ENCODE measurements around the gene ATPAF2. TPM values are rescaled to one million over a fixed set of nuclear protein-coding genes. Genes with fewer than 3 reads are reported as not detected.

ATPAF2 gene
- total and polyA plus RNA-seq, 10 of the 15 experiments (the other 5 are each of a cell fraction or from before 2014, with no cell fraction given): 6.5 to 33.0 (median 26.5) TPM

DNA sequence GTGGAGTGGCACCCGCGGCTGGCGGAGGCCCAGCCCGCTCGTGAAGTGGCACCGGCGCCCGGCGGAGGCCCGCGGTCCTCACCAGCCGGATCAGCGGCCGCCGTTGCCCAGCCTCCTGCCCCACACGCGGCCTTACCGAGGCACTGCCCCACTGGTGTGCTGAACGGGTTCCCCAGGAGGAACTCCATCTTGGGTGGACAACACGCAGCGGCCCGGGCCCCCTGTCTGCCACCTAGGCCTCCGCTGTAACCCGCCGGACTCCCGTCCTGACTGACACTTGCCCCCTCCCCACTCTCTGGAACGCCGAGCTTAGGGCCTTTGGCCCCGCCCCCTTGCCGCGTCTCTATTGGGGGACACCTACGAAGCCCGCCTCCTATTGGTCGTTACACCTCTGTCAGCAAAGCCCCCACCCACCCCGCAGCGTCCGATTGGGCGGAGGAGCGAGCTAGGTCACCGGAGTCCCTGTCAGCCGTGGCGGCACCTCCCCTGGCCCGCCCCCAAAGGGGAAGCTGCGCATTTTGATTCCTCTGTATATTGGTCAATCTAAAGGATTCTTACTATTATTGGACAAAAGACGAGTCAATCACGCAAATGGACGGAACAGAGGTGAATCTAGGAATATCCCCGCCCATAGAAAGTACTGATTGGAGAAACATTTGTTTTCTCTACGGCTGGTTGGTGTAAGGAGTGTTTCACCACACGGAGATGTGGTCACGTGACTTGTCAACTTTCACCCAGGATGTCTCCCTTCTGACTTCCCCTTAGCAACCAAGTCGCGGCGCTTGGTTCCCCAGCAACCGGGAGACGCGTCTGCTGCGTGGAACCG lies 66.6 kb downstream of the ATPAF2 start, which contains the start of the genes DRC3 and TOM1L2 (continued):
- no peak for TF ChIP-seq BRCA1 (IDR thresholded peaks at IDR 0.05; ENCODE audit: low read depth, low read length)
- TF ChIP-seq PML (IDR thresholded peaks at IDR 0.05; ENCODE audit: low read length): no peak
- TF ChIP-seq SMARCA5 (IDR thresholded peaks at IDR 0.05): no peak
- no peak for TF ChIP-seq IRF4 (IDR thresholded peaks at IDR 0.05; ENCODE audit: low read depth, low read length)
- no peak for TF ChIP-seq ZBED1 (IDR thresholded peaks at IDR 0.05; ENCODE audit: borderline replicate concordance)
- TF ChIP-seq, protein P1, sequence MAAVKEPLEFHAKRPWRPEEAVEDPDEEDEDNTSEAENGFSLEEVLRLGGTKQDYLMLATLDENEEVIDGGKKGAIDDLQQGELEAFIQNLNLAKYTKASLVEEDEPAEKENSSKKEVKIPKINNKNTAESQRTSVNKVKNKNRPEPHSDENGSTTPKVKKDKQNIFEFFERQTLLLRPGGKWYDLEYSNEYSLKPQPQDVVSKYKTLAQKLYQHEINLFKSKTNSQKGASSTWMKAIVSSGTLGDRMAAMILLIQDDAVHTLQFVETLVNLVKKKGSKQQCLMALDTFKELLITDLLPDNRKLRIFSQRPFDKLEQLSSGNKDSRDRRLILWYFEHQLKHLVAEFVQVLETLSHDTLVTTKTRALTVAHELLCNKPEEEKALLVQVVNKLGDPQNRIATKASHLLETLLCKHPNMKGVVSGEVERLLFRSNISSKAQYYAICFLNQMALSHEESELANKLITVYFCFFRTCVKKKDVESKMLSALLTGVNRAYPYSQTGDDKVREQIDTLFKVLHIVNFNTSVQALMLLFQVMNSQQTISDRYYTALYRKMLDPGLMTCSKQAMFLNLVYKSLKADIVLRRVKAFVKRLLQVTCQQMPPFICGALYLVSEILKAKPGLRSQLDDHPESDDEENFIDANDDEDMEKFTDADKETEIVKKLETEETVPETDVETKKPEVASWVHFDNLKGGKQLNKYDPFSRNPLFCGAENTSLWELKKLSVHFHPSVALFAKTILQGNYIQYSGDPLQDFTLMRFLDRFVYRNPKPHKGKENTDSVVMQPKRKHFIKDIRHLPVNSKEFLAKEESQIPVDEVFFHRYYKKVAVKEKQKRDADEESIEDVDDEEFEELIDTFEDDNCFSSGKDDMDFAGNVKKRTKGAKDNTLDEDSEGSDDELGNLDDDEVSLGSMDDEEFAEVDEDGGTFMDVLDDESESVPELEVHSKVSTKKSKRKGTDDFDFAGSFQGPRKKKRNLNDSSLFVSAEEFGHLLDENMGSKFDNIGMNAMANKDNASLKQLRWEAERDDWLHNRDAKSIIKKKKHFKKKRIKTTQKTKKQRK (IDR thresholded peaks at IDR 0.05; ENCODE audit: low read depth, low read length): peak; percentile 100
- no peak for TF ChIP-seq SRF (IDR thresholded peaks at IDR 0.05; ENCODE audit: low read depth in 2 of 2, low read length in 2 of 2)
- no peak for TF ChIP-seq EED (IDR thresholded peaks at IDR 0.05; ENCODE audit: low read depth)
- TF ChIP-seq, protein P2, sequence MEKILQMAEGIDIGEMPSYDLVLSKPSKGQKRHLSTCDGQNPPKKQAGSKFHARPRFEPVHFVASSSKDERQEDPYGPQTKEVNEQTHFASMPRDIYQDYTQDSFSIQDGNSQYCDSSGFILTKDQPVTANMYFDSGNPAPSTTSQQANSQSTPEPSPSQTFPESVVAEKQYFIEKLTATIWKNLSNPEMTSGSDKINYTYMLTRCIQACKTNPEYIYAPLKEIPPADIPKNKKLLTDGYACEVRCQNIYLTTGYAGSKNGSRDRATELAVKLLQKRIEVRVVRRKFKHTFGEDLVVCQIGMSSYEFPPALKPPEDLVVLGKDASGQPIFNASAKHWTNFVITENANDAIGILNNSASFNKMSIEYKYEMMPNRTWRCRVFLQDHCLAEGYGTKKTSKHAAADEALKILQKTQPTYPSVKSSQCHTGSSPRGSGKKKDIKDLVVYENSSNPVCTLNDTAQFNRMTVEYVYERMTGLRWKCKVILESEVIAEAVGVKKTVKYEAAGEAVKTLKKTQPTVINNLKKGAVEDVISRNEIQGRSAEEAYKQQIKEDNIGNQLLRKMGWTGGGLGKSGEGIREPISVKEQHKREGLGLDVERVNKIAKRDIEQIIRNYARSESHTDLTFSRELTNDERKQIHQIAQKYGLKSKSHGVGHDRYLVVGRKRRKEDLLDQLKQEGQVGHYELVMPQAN (conservative IDR thresholded peaks at IDR 0.05): peak; percentile 90
- TF ChIP-seq CHD4 (IDR thresholded peaks at IDR 0.05): no peak
- TF ChIP-seq, protein P3, sequence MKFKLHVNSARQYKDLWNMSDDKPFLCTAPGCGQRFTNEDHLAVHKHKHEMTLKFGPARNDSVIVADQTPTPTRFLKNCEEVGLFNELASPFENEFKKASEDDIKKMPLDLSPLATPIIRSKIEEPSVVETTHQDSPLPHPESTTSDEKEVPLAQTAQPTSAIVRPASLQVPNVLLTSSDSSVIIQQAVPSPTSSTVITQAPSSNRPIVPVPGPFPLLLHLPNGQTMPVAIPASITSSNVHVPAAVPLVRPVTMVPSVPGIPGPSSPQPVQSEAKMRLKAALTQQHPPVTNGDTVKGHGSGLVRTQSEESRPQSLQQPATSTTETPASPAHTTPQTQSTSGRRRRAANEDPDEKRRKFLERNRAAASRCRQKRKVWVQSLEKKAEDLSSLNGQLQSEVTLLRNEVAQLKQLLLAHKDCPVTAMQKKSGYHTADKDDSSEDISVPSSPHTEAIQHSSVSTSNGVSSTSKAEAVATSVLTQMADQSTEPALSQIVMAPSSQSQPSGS (IDR thresholded peaks at IDR 0.05; ENCODE audit: low read length): no peak
- peak in 1 of 2 experiments; percentile 73; a peak in 2 of 4 replicates for TF ChIP-seq IKZF2 (IDR thresholded peaks at IDR 0.05)
- TF ChIP-seq, protein P4, sequence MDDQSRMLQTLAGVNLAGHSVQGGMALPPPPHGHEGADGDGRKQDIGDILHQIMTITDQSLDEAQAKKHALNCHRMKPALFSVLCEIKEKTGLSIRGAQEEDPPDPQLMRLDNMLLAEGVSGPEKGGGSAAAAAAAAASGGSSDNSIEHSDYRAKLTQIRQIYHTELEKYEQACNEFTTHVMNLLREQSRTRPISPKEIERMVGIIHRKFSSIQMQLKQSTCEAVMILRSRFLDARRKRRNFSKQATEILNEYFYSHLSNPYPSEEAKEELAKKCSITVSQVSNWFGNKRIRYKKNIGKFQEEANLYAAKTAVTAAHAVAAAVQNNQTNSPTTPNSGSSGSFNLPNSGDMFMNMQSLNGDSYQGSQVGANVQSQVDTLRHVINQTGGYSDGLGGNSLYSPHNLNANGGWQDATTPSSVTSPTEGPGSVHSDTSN (IDR thresholded peaks at IDR 0.05; ENCODE audit: insufficient replicate concordance, low read depth, low read length): peak; percentile 100
- peak; percentile 66 for TF ChIP-seq POLR2A (IDR thresholded peaks at IDR 0.05; ENCODE audit: low read depth, low read length)
- peak; percentile 98 for TF ChIP-seq CHD2 (IDR thresholded peaks at IDR 0.05; ENCODE audit: borderline replicate concordance, low read depth, low read length)
- TF ChIP-seq SIN3A (IDR thresholded peaks at IDR 0.05; ENCODE audit: low read depth, low read length): peak; percentile 99
- TF ChIP-seq, protein P5, sequence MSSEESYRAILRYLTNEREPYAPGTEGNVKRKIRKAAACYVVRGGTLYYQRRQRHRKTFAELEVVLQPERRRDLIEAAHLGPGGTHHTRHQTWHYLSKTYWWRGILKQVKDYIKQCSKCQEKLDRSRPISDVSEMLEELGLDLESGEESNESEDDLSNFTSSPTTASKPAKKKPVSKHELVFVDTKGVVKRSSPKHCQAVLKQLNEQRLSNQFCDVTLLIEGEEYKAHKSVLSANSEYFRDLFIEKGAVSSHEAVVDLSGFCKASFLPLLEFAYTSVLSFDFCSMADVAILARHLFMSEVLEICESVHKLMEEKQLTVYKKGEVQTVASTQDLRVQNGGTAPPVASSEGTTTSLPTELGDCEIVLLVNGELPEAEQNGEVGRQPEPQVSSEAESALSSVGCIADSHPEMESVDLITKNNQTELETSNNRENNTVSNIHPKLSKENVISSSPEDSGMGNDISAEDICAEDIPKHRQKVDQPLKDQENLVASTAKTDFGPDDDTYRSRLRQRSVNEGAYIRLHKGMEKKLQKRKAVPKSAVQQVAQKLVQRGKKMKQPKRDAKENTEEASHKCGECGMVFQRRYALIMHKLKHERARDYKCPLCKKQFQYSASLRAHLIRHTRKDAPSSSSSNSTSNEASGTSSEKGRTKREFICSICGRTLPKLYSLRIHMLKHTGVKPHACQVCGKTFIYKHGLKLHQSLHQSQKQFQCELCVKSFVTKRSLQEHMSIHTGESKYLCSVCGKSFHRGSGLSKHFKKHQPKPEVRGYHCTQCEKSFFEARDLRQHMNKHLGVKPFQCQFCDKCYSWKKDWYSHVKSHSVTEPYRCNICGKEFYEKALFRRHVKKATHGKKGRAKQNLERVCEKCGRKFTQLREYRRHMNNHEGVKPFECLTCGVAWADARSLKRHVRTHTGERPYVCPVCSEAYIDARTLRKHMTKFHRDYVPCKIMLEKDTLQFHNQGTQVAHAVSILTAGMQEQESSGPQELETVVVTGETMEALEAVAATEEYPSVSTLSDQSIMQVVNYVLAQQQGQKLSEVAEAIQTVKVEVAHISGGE (CRISPR knock-in tag; IDR thresholded peaks at IDR 0.05): peak; percentile 79
- TF ChIP-seq PAX5 (IDR thresholded peaks at IDR 0.05; ENCODE audit: borderline replicate concordance, low read depth, low read length): no peak
